Heart left ventricle (tissue), 13 donors: ENCODE results near the gene CASQ2.
"Not testable (repeated sequence)": the region's sequence is repeated elsewhere in the genome, so short reads cannot be mapped to it uniquely, and the experiment has no call there.

Experiments used
- POLR2A ChIP-seq, 2 donors: fragments of 450-650 bp; IDR thresholded peaks; one replicate each; pipeline ENCODE4 v1.6.1; 2017; ENCODE audit warnings: antibody characterized with exemption in 2 of 2, mild to moderate bottlenecking in 2 of 2, moderate library complexity in 2 of 2
- TF ChIP-seq, protein P1 (sequence below), 12 donors: fragments of 200-600 bp; sonication (generic) in 4 of 12; IDR thresholded peaks; one replicate each; pipeline versions ENCODE4 v1.5.0 to v1.8.0; 2018 to 2022; ENCODE audit warnings: antibody characterized with exemption in 12 of 12, mild to moderate bottlenecking in 5 of 12
- donor health status: ischemic (EF 13 %, LVEDD 7.1; RV severe dilation, severe dysfunction).
- donor health status: DM: no; HTN: yes; CAD: no.
- donor health status: DM: no; HTN: no; CAD: no.
- donor health status: ischemic (EF 25% LVEDD 6.9; RV normal size, moderate dysfunction).
- donor health status: ischemic (EF 25% LVEDD 5.7; RV mildly dilated, moderate dysfunction).
- donor health status: ischemic (EF 35%, LVEDD 5.7; RV mildly dilated, moderate dysfunction).
- donor health status: nonischemic (EF 11% LVEDD 7.7; RV severe dilation, severe dysfunction).
- donor health status: DM: yes; HTN: yes; CAD: no.
- donor health status: PGD.
- donor health status: ischemic (EF 29% LVEDD 5.4; RV normal size, mild dysfunction).
- donor health status: nonischemic (EF 23%, LVEDD 6.1; RV moderate dilation, normal function).

DNA sequence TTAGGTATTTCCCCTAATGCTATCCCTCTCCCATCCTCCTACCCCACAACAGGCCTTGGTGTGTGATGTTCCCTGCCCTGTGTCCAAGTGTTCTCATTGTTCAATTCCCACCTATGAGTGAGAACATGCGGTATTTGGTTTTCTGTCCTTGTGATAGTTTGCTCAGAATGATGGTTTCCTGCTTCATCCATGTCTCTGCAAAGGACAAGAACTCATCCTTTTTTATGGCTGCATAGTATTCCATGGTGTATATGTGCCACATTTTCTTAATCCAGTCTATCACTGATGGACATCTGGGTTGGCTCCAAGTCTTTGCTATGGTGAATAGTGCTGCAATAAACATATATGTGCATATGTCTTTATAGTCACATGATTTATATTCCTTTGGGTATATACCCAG is 10.6 kb upstream of the CASQ2 start:
- TF ChIP-seq, protein P1, sequence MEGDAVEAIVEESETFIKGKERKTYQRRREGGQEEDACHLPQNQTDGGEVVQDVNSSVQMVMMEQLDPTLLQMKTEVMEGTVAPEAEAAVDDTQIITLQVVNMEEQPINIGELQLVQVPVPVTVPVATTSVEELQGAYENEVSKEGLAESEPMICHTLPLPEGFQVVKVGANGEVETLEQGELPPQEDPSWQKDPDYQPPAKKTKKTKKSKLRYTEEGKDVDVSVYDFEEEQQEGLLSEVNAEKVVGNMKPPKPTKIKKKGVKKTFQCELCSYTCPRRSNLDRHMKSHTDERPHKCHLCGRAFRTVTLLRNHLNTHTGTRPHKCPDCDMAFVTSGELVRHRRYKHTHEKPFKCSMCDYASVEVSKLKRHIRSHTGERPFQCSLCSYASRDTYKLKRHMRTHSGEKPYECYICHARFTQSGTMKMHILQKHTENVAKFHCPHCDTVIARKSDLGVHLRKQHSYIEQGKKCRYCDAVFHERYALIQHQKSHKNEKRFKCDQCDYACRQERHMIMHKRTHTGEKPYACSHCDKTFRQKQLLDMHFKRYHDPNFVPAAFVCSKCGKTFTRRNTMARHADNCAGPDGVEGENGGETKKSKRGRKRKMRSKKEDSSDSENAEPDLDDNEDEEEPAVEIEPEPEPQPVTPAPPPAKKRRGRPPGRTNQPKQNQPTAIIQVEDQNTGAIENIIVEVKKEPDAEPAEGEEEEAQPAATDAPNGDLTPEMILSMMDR (IDR thresholded peaks at IDR 0.05): not testable (repeated sequence)
- not testable (repeated sequence) for TF ChIP-seq POLR2A (IDR thresholded peaks at IDR 0.05)
